Activated CD8-positive, alpha-beta memory T cell treated with anti-CD3 and anti-CD28 coated beads, Interleukin-2, amount 10 ng/mL, durations not matched to agents 7 days and 5 days (primary cell): ENCODE measurements around the gene SF3A1. TPM values are rescaled to one million over a fixed set of nuclear protein-coding genes. Genes with fewer than 3 reads are reported as not detected.

ENCODE experiments used
- ATAC-seq: fragments of 150-1000 bp; cut with Tn5 transposase; one replicate; pipeline ENCODE4 v1.10.0; 2021; ENCODE audit warnings: moderate library complexity
- CTCF ChIA-PET: fragments of 350-600 bp; sonication (Branson Sonifier 250); formaldehyde crosslinking; loops from one replicate; lab custom pipeline; 2021; ENCODE audit warnings: antibody characterized with exemption; lab: Charles Lee
- DNase-seq: peaks from one replicate; pipeline ENCODE4 v3.0.0-alpha.2; 2020
- H3K27ac Mint-ChIP-seq: one replicate; pipeline ENCODE4 v1.8.0; 2021; ENCODE audit warnings: mild to moderate bottlenecking, mixed read lengths
- H3K27me3 Mint-ChIP-seq: one replicate; pipeline ENCODE4 v1.8.0; 2021; ENCODE audit warnings: mixed read lengths
- H3K36me3 Mint-ChIP-seq: one replicate; pipeline ENCODE4 v1.8.0; 2021; ENCODE audit warnings: mild to moderate bottlenecking, mixed read lengths
- H3K4me1 Mint-ChIP-seq: one replicate; pipeline ENCODE4 v1.8.0; 2021; ENCODE audit warnings: mixed read lengths
- H3K4me3 Mint-ChIP-seq: one replicate; pipeline ENCODE4 v1.8.0; 2021; ENCODE audit warnings: mild to moderate bottlenecking, moderate library complexity, mixed read lengths
- H3K9me3 Mint-ChIP-seq: one replicate; pipeline ENCODE4 v1.8.0; 2022; ENCODE audit warnings: low read depth, mixed read lengths
- total RNA-seq, 2 experiments: library from RNA; stranded (reverse); gene quantifications; one replicate each; pipeline ENCODE4 v1.2.3, GENCODE V29; 2021

SF3A1 gene
- total RNA-seq, 2 experiments from 2014 or later, result 214 to 267 TPM

GRCh38 chr22:30325065-30325720 lies 31.5 kb downstream of the SF3A1 start:
- Mint-ChIP-seq H3K36me3 (peaks cover 30% of the 10 kb centered on the region), H3K4me3 (peak overlapping the region; percentile 88), H3K9me3 (no peaks in the 10 kb centered on the region), H3K27me3 (no peaks in the 10 kb centered on the region), H3K27ac (peak overlapping the region; percentile 80), H3K4me1 (peaks cover 49% of the 10 kb centered on the region)
- CTCF ChIA-PET, result interaction anchor here (0.7 to 7.4 kb wide), 7 partner anchors 12 to 62 kb away, joined by 3 to 81 read pairs (median 4); partner anchors contain the start of genes CASTOR1 and RNF215
- ATAC-seq, result no peak
- no peak for DNase-seq

DNA sequence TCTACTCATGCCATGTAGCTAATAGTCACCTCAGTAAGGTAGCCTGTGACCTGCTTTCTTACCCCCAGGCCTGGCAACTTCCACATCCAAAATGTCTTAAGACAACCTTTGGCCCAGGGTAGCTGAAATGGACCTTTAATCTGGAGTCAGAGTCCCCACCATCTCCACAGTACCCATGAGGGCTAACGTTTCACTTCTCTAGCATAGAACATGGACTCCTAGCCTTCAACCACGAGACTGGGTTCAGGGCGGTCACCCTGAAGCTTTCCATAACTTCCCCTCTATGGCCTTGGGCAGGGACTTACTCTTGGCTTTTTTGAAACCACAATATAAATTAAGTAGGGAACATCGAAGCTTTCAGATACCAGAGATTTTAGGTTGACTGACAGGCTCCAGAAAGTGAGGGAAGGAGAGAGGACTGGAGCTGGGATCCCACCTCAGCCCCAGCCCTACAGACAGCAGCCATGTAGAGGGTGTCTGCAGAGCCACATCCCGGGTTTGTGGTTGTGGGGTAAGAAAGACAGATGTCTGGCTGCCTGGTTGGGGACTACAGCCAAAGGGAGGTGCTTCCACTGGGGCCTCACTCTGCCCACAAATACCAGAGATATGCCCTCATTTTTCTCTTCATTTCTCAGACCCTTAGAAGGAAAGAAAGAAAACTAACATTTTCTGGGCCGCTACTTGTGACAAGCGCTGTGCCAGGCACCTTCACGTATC lies 32.5 kb downstream of the SF3A1 start:
- H3K36me3 Mint-ChIP-seq, result peaks cover 35% of the 10 kb centered on the region
- peak; percentile 87 for DNase-seq
- no peaks in the 10 kb centered on the region for H3K27me3 Mint-ChIP-seq
- H3K4me3 Mint-ChIP-seq, result peak overlapping the region; percentile 88
- H3K27ac Mint-ChIP-seq, result peak overlapping the region; percentile 80
- no peak for ATAC-seq
- CTCF ChIA-PET, result interaction anchor here (0.6 to 7.4 kb wide), 8 partner anchors 11 to 63 kb away, joined by 3 to 81 read pairs (median 4); partner anchors contain the start of genes CASTOR1 and RNF215
- H3K4me1 Mint-ChIP-seq, result peaks cover 51% of the 10 kb centered on the region
- H3K9me3 Mint-ChIP-seq, result no peaks in the 10 kb centered on the region

- no peaks in the 10 kb centered on the region for H3K27me3 Mint-ChIP-seq
- peaks cover 39% of the 10 kb centered on the region for H3K36me3 Mint-ChIP-seq
- CTCF ChIA-PET, result interaction anchor here (1.8 to 7.4 kb wide), 4 partner anchors 10 to 64 kb away, joined by 4 to 81 read pairs (median 22); partner anchors contain the start of genes CASTOR1 and RNF215
- H3K4me3 Mint-ChIP-seq, result no peak overlapping the region
- DNase-seq, result no peak
- peaks cover 59% of the 10 kb centered on the region for H3K4me1 Mint-ChIP-seq
- no peak for ATAC-seq
- no peak overlapping the region for H3K27ac Mint-ChIP-seq
- H3K9me3 Mint-ChIP-seq, result no peaks in the 10 kb centered on the region
These were observed 33.4 kb downstream of the SF3A1 start for GRCh38 chr22:30323246-30323645.

DNA sequence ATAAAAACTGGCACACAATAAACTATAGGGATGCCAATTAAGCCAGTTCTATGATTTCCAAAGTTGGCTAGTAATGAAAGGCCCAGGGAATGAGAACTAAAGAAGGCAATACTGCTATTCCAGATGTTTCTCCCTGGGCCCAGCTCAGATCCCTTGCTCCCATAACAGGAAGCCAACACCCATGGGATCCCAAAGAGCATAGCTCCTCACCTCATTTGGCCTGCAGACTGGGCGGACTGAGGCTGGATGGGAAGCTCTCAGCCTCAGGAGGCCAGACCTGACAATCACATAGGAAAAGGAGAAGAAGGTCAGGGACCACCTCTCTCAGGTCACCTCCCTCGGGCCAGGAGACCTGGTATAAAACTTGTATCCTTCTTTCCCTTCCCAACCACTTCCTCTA lies 35.2 kb downstream of the SF3A1 start:
- no peak for ATAC-seq
- no peak overlapping the region for H3K4me3 Mint-ChIP-seq
- no peaks in the 10 kb centered on the region for H3K27me3 Mint-ChIP-seq
- no peaks in the 10 kb centered on the region for H3K9me3 Mint-ChIP-seq
- peaks cover 41% of the 10 kb centered on the region for H3K36me3 Mint-ChIP-seq
- CTCF ChIA-PET, result no interaction called here
- no peak for DNase-seq
- H3K4me1 Mint-ChIP-seq, result peaks cover 58% of the 10 kb centered on the region
- H3K27ac Mint-ChIP-seq, result no peak overlapping the region

DNA sequence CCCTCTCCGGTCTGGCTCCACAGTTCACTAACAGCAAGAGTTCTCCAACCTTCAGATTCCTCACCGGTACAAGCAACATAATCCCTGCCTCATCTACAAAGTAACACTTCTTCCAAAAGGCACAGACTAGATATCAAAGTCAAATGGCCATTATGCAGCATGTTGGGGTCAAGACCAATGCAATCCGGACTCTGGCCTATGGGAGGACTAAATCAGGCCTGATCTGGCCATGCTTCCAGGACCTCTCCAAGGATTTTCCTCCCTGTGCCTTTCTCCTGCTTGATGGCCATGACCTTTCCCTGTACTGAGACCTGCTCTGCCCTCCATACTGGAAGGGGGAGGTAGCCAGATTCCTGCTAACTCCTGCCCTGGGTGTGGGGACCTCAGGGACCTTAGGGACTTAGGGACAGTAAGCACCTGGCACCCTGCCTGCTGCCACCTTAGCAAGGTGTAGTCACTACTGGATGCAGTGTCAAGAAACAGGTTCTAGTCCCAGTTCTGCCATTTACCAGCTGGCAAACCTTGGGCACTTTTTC lies 36.6 kb downstream of the SF3A1 start:
- Mint-ChIP-seq H3K4me3 (no peak overlapping the region), H3K9me3 (no peaks in the 10 kb centered on the region), H3K4me1 (peaks cover 64% of the 10 kb centered on the region), H3K27ac (no peak overlapping the region), H3K27me3 (no peaks in the 10 kb centered on the region), H3K36me3 (peaks cover 42% of the 10 kb centered on the region)
- CTCF ChIA-PET, result interaction anchor here (1.8 kb wide), 1 partner anchor 31 kb away, joined by 3 read pairs; the partner anchor contains the start of gene CASTOR1
- ATAC-seq (no peak), DNase-seq (no peak)

DNA sequence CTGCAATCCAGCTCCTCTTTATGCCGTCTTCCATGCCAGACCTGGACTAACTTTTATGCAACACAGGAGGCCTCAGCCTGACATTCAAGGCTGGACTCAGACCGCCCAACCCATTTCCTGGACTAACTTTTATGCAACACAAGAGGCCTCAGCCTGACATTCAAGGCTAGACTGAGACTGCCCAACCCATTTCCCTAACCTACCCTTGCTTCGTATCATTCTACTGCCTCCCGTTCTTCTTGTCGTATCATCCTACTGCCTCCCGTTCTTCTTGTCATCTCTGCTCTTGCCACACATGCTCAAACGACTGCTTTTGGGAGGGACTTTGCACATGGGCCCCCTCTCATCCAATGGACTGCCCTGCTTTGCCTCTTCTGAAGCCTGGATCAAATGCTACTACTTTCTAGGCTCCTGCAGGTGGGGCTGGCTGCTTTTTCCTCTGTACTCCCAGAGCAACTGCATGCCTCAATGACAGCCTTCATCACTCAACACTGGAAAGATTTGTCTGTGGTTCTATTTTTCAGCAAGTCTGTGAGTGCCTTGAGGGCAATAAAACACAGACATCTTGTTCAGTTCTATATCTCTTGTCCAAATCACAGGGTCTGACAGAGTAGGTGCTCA lies 37.8 kb downstream of the SF3A1 start:
- CTCF ChIA-PET, result interaction anchor here (1.8 kb wide), 1 partner anchor 30 kb away, joined by 3 read pairs; the partner anchor contains the start of gene CASTOR1
- H3K4me3 Mint-ChIP-seq, result no peak overlapping the region
- ATAC-seq (no peak), DNase-seq (no peak)
- H3K9me3 Mint-ChIP-seq, result no peaks in the 10 kb centered on the region
- H3K27me3 Mint-ChIP-seq, result no peaks in the 10 kb centered on the region
- no peak overlapping the region for H3K27ac Mint-ChIP-seq
- peaks cover 30% of the 10 kb centered on the region for H3K36me3 Mint-ChIP-seq
- H3K4me1 Mint-ChIP-seq, result peaks cover 64% of the 10 kb centered on the region

DNA sequence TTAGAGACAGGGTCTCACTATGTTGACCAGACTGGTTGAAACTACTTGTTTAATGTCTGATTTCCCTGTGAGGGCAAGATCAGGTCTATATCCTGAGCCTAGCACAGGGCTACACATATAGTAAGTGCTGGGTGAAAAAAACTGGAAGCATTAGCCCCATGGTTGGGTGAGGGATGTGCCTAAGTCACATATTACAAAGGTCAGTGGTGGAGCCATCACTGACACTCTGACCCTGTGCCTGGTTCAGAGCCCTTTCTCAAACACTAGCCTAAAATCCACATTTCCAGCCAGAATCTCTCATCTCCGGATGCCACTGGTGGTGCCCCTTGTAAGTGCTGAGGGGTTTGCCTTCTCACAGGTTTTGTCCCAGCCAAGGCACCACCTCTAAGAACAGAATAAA lies 38.9 kb downstream of the SF3A1 start:
- no peak overlapping the region for H3K27ac Mint-ChIP-seq
- no peak for DNase-seq
- no peaks in the 10 kb centered on the region for H3K27me3 Mint-ChIP-seq
- no peak overlapping the region for H3K4me3 Mint-ChIP-seq
- H3K36me3 Mint-ChIP-seq, result peaks cover 24% of the 10 kb centered on the region
- peaks cover 64% of the 10 kb centered on the region for H3K4me1 Mint-ChIP-seq
- CTCF ChIA-PET, result interaction anchor here (1.6 to 2.0 kb wide), 2 partner anchors 10 to 69 kb away, joined by 4 read pairs; partner anchors contain the start of gene RNF215
- no peaks in the 10 kb centered on the region for H3K9me3 Mint-ChIP-seq
- no peak for ATAC-seq

DNA sequence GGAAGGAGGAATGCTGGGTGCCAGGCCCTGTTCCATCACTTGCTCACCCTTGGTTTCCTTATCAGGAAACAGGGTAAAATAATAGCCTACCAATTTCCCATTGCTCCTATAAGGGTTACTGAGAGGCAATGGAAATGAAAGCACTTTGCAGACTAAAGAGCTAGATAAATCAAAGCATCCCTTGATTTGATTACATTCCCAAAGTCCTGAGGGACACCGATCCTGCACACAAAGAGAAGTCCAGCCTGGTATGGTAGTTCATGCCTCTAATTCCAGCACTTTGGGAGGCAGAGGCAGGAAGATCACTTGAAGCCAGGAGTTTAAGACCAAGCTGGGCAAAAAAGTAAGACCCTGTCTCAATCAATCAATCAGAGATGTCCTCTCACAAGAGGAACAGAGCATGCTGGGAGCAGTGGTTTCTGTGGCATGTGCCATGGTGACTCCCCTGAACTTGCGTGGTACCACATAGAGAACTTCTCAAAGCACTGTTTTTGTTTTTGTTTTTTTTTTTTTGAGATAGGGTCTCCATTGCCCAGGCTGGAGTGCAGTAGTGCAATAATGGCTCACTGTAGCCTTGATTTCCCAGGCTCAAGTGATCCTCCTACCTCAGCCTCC lies 40.6 kb downstream of the SF3A1 start:
- Mint-ChIP-seq H3K4me1 (peaks cover 74% of the 10 kb centered on the region), H3K36me3 (peaks cover 24% of the 10 kb centered on the region), H3K27ac (no peak overlapping the region), H3K9me3 (no peaks in the 10 kb centered on the region), H3K27me3 (no peaks in the 10 kb centered on the region), H3K4me3 (no peak overlapping the region)
- CTCF ChIA-PET, result interaction anchor here (1.2 to 2.4 kb wide), 3 partner anchors 27 to 71 kb away, joined by 4 to 15 read pairs (median 6); partner anchors contain the start of genes CASTOR1 and RNF215
- peak; percentile 51 for DNase-seq
- no peak for ATAC-seq

DNA sequence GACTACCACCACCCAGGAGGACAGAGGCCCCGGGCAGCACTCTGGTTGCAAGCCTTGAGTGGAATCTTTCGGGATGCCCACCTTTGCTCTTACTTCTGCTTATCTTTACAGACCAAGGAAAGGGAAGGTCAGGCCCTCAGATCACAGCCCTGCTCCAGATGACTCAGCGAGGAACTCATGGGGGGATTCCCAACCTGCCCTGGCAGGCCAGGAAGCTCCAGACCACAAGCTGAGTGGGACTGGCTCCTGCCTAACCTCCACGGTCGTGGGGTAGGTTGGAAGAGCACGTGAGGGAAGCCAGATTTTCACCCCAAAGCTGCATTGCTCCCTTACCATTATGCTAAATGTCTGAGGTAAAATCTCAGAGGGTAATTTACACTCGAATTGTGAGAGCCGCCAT lies 41.8 kb downstream of the SF3A1 start:
- peak; percentile 54 for ATAC-seq
- DNase-seq, result peak; percentile 62
- peaks cover 20% of the 10 kb centered on the region for H3K36me3 Mint-ChIP-seq
- H3K27me3 Mint-ChIP-seq, result no peaks in the 10 kb centered on the region
- H3K4me1 Mint-ChIP-seq, result peaks cover 83% of the 10 kb centered on the region
- H3K27ac Mint-ChIP-seq, result peak overlapping the region; percentile 59
- CTCF ChIA-PET, result interaction anchor here (1.0 to 4.0 kb wide), 6 partner anchors 9 to 27 kb away, joined by 3 to 37 read pairs (median 10); partner anchors contain the start of genes CASTOR1 and TBC1D10A
- no peaks in the 10 kb centered on the region for H3K9me3 Mint-ChIP-seq
- no peak overlapping the region for H3K4me3 Mint-ChIP-seq

DNA sequence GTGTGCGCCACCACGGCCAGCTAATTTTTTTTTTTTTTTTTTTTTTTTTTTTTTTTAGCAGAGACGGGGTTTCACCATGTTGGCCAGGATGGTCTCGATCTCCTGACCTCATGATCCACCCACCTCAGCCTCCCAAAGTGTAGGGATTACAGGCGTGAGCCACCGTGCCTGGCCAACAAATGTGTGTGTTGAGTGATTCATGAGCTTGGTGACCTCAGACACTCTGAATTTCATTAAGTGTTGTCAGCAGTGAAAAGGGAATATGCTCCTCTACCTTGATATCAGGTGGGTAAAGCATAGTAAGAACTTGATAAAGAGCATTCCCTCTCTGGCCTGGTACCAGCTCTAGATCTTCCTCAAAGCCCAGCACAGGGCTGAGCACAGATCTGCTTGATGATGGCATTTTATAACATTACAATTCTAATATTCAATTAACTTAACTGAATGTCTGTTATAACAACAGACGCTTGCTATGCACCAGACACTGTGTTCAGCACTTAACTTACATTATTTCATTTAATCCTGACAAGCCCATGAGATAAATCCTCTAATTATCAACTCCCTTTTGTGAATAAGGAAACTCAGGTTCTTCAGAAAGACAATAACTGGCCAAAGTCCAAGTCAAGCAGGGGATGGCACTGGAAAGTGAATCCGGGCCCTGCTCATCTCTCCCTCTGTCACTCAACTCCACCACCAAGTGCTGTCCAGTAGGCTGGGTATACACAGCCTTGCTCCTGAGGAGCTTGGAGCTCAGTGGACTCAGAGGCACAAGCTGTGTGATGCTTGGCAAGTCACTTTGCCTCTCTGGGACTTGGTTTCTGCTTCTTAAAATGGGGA lies 42.9 kb downstream of the SF3A1 start:
- no peaks in the 10 kb centered on the region for H3K9me3 Mint-ChIP-seq
- H3K27ac Mint-ChIP-seq, result peak overlapping the region; percentile 55
- H3K27me3 Mint-ChIP-seq, result no peaks in the 10 kb centered on the region
- no peak overlapping the region for H3K4me3 Mint-ChIP-seq
- no peak for DNase-seq
- CTCF ChIA-PET, result interaction anchor here (0.7 to 4.0 kb wide), 11 partner anchors 8 to 112 kb away, joined by 3 to 37 read pairs (median 4); partner anchors contain the start of genes MTFP1 and TBC1D10A
- peaks cover 13% of the 10 kb centered on the region for H3K36me3 Mint-ChIP-seq
- ATAC-seq, result no peak
- H3K4me1 Mint-ChIP-seq, result peaks cover 86% of the 10 kb centered on the region

- Mint-ChIP-seq H3K27me3 (no peaks in the 10 kb centered on the region), H3K4me3 (no peak overlapping the region), H3K4me1 (peaks cover 91% of the 10 kb centered on the region), H3K27ac (peak overlapping the region; percentile 63), H3K36me3 (peaks cover 15% of the 10 kb centered on the region), H3K9me3 (no peaks in the 10 kb centered on the region)
- DNase-seq (no peak), ATAC-seq (no peak)
- CTCF ChIA-PET, result interaction anchor here (1.4 to 4.0 kb wide), 3 partner anchors 10 to 24 kb away, joined by 4 to 37 read pairs (median 4); partner anchors contain the start of gene TBC1D10A
These were observed 44.6 kb downstream of the SF3A1 start for GRCh38 chr22:30312053-30312452.
